Astrocyte (in vitro differentiated cells and primary cell): ENCODE data around the gene LRRC8D.

Source experiments
- CTCF ChIP-seq: IDR thresholded peaks from 2 replicates; pipeline ENCODE4 v1.5.1; 2011; ENCODE audit warnings: low read depth, mild to moderate bottlenecking, inconsistent platforms, low read length, moderate library complexity; ENCODE audit not compliant: insufficient read depth
- EZH2 ChIP-seq: IDR thresholded peaks from 2 replicates; pipeline ENCODE4 v1.6.1; 2012; ENCODE audit warnings: mild to moderate bottlenecking, low read length, inconsistent platforms; ENCODE audit not compliant: insufficient read depth

GRCh38 chr1:89939059-89939570 is 118.3 kb downstream of the LRRC8D start:
- TF ChIP-seq CTCF: no peak
- TF ChIP-seq EZH2: no peak
